ENCODE results near the gene RXRA. TPM values are rescaled to one million over a fixed set of nuclear protein-coding genes. Genes with fewer than 3 reads are reported as not detected.

The RXRA gene
- total and polyA plus RNA-seq, 2 of the 4 experiments (the other 2 are of a cell fraction), result 7.5 to 17.9 TPM

DNA sequence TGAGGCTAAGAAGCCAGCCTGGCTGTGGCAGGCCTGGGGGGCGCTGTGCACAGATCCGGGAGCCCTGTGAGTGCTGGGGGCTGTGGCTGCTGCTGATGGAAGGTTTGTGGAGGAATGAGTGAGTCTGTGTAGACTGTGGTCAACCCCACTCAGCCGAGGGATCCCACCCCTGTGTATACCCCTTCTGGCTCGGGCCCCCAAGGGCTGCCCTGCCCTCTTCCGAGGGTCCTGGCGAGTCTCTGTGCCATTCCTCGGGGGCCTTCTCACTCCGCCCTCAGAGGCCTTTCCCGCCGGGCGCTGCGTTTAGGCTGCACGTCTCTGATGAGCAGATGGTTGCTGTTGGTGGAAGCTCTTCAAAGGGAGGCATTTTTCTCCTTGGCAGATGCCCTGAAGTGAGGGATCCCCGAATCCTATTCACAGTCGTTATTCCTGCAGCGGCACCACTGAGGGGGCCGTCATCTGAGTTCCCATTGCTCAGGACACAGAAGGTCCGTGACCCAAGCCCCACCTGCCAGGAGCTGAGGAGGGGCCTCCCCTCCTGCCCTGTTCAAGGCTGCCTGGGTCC lies 94.1 kb downstream of the RXRA start:
- H3K9me3 ChIP-seq (ENCODE audit: control insufficient read depth, insufficient read depth, low read length), result no peaks in the 10 kb centered on the region
- WGBS, 2 experiments (ENCODE audit: extremely low coverage in 2 of 2, insufficient read length in 1 of 2), result no CpG with 5 or more reads among the region's 18 CpGs
- BruUV-seq (replicated peaks), result no TSS peak
- dilution Hi-C loops (cut with HindIII; ENCODE audit: low sequenced_read_pairs, unreplicated experiment) (no loop called here), in situ Hi-C loops (cut with MboI; ENCODE audit: low sequenced_read_pairs) (loop anchor here (25.0 kb wide), 1 partner anchor 608 kb away; no protein-coding TSS in a partner anchor), intact Hi-C loops (cut with micrococcal nuclease) (no loop called here)
- H3K4ac ChIP-seq (ENCODE audit: low read depth, low read length), result no peak overlapping the region
- no peak overlapping the region for H4K5ac ChIP-seq (ENCODE audit: low read depth, low read length)
- H3K27me3 ChIP-seq (ENCODE audit: control insufficient read depth, insufficient read depth, low read length), result no peaks in the 10 kb centered on the region
- no peak overlapping the region for H4K8ac ChIP-seq (ENCODE audit: low read depth in 2 of 2, low read length in 2 of 2)
- H2BK5ac ChIP-seq (ENCODE audit: low read depth, low read length, poor library complexity, severe bottlenecking), result no peak overlapping the region
- H3K79me1 ChIP-seq (ENCODE audit: low read depth in 1 of 2, low read length in 2 of 2), result peaks cover 5 to 9% of the 10 kb centered on the region in 2 experiments; a peak in 2 of 4 replicates
- no peak overlapping the region for H2BK15ac ChIP-seq (ENCODE audit: low read depth, low read length)
- ATAC-seq (ENCODE audit: low read depth) (no peak), DNase-seq (no peak)
- H3K9ac ChIP-seq (ENCODE audit: low read depth, low read length), result no peak overlapping the region
- H3K18ac ChIP-seq (ENCODE audit: low read depth, low read length), result no peak overlapping the region
- H3K14ac ChIP-seq (replicated peaks; ENCODE audit: low read depth, low read length), result no peak overlapping the region
- no peak overlapping the region for H3K27ac ChIP-seq (ENCODE audit: insufficient read depth, low read length)
- H2AK5ac ChIP-seq (ENCODE audit: low read depth, low read length), result no peak overlapping the region
- ChIA-PET CTCF (no interaction called here), POLR2A (ENCODE audit: unreplicated experiment) (no interaction called here)
- H2BK120ac ChIP-seq (ENCODE audit: low read depth, low read length), result no peak overlapping the region
- peaks cover 34% of the 10 kb centered on the region for H4K20me1 ChIP-seq (ENCODE audit: insufficient read depth, low read length)
- no peak overlapping the region for H2AK9ac ChIP-seq (replicated peaks; ENCODE audit: low read depth, low read length, poor library complexity)
- H3K23ac ChIP-seq (ENCODE audit: low read depth, low read length), result no peak overlapping the region
- no peak overlapping the region for H3K4me3 ChIP-seq (ENCODE audit: insufficient read depth, low read depth, low read length)
- TF ChIP-seq SMC3 (IDR thresholded peaks at IDR 0.05; ENCODE audit: low read depth, low read length) (no peak), ELK1 (IDR thresholded peaks at IDR 0.05; ENCODE audit: borderline replicate concordance, low read depth, low read length) (no peak), MAFK (IDR thresholded peaks at IDR 0.05; ENCODE audit: low read depth, low read length) (no peak), RFX5 (IDR thresholded peaks at IDR 0.05; ENCODE audit: low read depth, low read length) (no peak), RAD21 (IDR thresholded peaks at IDR 0.05; ENCODE audit: low read length) (no peak), CHD1 (IDR thresholded peaks at IDR 0.05; ENCODE audit: low read depth, low read length) (no peak), USF2 (IDR thresholded peaks at IDR 0.05; ENCODE audit: low read depth, low read length) (no peak), POLR2A (IDR thresholded peaks at IDR 0.05; ENCODE audit: low read depth, low read length) (no peak), NFE2L2 (IDR thresholded peaks at IDR 0.05; ENCODE audit: low read depth, low read length) (no peak), CEBPB (IDR thresholded peaks at IDR 0.05; ENCODE audit: low read depth, low read length) (no peak), FOS (IDR thresholded peaks at IDR 0.05; ENCODE audit: low read depth, low read length) (no peak), BHLHE40 (IDR thresholded peaks at IDR 0.05; ENCODE audit: low read depth, low read length) (no peak)
- peaks cover 68% of the 10 kb centered on the region for H3K36me3 ChIP-seq (ENCODE audit: control insufficient read depth, insufficient read depth, low read length)
- no peak overlapping the region for H4K91ac ChIP-seq (ENCODE audit: insufficient read depth, low read depth, low read length)
- H3K9me1 ChIP-seq (ENCODE audit: insufficient read depth, low read length), result no peaks in the 10 kb centered on the region
- no peak overlapping the region for H2AFZ ChIP-seq (replicated peaks; ENCODE audit: low read length, poor library complexity)
- no peak overlapping the region for H3K4me2 ChIP-seq (ENCODE audit: low read depth, low read length)
- no peak overlapping the region for H3K56ac ChIP-seq (ENCODE audit: extremely low read depth, insufficient read depth, low read length)
- no peak overlapping the region for H2BK20ac ChIP-seq (ENCODE audit: low read depth, low read length)
- H3K4me1 ChIP-seq (ENCODE audit: control insufficient read depth, insufficient read depth, low read length), result no peaks in the 10 kb centered on the region
